ENCODE results near the gene KLHL8. TPM values are rescaled to one million over a fixed set of nuclear protein-coding genes. Genes with fewer than 3 reads are reported as not detected.
"Not testable (repeated sequence)": the region's sequence is repeated elsewhere in the genome, so short reads cannot be mapped to it uniquely, and the experiment has no call there.

KLHL8 gene
- polyA plus RNA-seq, 4 donors = 15.8 to 20.8 (median 19.1) TPM

- no peak for DNase-seq (ENCODE audit: low read depth in 4 of 4, low spot score in 3 of 4)
Observed at GRCh38 chr4:87185146-87185870, 35.1 kb downstream of the KLHL8 start.

DNA sequence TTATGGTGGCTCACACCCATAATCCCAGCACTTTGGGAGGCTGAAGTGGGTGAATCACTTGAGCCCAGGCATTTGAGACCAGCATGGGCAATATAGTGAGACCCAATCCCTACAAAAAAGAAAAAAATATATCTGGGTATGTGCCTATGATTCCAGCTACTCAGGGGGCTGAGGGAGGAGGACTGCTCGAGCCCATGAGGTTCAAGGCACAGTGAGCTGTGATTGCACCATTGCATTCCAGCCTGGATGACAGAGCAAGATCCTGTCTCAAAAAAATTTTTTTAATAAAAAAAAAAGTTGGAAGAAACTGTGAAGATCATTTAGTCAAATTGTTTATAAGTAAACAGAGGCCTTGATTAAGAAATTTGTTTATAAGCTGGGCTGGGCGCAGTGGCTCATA is 39.7 kb downstream of the KLHL8 start:
- DNase-seq (ENCODE audit: low read depth in 4 of 4, low spot score in 3 of 4) = no peak

DNA sequence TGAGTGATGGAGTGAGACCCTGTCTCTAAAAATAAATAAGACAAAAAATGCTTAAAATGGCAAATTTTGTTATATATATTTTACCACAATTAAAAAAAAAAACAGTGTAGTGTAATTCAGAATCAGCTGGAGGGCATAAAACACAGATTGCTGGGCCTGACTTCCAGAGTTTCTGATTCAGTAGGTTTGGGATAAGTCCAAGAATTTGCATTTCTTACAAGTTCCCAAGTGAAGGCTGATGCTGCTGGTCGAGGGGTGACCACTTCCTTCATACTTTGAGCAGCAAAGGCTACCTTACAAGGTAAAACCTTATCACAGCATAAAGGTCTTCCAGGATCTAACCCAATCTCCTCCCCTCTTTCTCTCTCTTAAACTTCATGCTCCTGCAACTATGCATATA is 40.7 kb downstream of the KLHL8 start:
- DNase-seq (ENCODE audit: low read depth in 4 of 4, low spot score in 3 of 4) = no peak

DNA sequence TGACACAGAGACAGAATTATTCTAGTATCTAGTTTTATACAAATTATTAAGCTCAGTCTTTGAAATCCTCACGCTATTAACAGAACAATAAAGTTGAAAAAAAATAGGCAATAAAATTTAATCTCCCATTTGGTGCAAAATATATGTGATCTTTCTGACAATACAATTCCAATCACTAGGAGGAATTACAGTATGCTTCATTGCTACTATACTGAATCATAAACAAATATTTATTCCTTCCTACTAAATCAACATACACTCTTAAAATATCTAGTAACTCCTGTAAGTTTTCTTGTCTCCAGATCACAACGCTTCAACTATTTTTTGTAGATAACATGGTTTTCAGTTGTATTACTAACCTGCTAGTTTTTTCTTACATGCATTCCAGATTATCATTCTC is 45.7 kb downstream of the KLHL8 start:
- no peak for DNase-seq (ENCODE audit: low read depth in 4 of 4, low spot score in 3 of 4)

GRCh38 chr4:87171944-87172343 is 48.5 kb downstream of the KLHL8 start:
- no peak for DNase-seq (ENCODE audit: low read depth in 4 of 4, low spot score in 3 of 4)

DNA sequence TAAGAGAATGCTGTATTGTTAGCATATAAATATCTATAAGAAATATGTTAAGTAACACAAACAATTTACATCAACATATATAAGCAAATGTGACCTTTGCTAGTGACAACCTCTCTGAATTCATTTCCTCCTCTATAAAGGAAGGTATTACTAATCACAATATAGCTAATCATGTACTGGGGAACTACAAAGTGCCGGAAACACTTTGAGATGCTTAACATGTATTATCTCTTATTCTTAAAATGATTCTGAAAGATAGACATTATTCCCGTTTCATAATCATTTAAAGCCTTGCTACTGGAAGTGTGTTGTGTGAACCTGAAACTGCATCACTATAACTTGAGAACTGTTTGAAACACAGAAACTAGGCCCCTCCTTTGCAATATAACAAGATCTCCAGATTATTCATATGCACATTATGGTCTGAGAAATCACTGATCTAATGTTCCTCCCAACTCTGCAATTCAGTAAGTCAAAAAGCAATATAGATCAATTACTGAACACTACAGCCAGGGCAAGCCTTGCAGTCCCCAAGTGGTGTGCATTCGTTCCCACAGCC is 54.0 kb downstream of the KLHL8 start:
- no peak for DNase-seq (ENCODE audit: low read depth in 4 of 4, low spot score in 3 of 4)

DNA sequence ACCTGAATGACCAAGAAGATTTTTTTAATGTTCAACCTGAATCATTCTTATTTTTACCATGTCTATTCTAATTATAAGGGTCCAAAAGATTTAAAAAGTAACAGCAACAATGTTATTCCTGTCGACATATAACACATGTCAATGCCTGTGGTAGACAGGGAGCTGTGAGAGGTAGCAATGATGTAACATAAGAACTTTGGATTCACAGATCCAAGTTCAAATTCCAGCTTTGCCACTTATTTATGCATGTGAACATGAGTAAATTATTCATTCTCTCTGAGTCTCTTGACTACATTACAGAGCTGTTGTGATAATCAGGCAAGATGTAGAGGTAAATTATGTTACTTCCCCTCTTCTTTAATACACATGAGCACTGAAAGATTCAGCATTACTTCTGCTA is 54.5 kb downstream of the KLHL8 start:
- no peak for DNase-seq (ENCODE audit: low read depth in 4 of 4, low spot score in 3 of 4)

DNA sequence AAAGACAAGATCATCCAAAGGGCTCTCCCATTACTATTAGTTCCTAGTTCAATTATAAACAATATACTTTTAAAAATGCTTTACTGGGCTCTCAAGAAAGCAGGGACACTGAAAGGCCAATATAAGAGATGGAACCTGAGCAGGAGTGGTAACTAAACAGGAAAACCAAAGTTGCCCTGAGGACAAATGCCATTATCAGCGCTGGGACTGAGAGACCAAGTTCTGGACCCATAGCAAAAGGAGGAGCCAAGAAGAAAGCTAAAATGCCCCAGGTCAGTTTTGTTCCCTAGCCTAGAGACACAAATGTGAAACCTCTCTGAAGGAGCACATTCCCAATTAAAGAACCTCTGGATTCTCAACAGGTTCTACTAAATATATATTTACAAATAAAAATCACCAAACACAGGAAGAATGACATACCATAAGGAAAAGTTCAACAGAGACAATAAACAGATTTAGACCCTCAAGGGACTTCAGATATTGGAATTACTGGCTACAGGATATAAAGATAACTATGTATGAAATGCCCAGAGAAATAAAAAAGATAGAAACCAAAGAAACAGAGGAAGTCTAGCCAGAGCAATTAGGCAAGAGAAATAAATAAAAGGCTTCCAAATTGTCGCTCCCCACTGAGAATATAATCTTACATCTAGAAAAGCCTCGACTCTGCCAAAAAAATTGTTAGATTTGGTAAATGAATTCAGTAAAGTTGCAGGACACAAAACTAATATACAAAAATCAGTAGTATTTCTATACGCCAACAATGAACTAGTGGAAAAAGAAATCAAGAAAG is 67.1 kb downstream of the KLHL8 start:
- no peak for DNase-seq (ENCODE audit: low read depth in 4 of 4, low spot score in 3 of 4)

DNA sequence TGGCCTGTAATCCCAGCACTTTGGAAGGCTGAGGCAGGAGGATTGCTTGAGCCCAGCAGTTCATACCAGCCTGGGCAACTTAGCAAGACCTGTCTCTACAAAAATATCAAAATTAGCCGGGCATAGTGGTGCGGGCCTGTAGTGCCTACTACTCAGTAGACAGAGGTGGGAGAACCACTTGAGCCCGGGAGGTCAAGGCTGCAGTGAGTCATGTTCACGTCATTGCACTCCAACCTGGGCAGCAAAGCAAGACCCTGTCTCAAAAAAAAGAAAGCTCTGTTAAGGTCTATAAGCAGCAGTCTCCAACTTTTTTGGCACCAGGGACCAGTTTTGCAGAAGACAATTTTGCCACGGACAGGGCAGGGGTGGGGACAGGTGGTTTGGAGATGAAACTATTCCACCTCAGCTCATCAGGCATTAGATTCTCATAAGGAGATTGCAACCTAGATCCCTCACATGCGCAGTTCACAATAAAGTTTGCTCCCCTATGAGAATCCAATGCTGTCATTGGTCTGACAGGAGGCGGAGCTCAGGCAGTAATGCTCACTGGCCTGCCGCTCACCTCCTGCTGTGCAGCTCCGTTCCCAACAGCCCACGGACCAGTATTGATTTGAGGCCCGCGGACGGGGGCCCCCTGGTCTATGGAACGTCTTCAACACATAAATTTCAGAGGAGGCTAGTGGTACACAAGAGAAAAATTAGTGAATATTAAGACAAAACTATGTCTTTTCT is 67.9 kb downstream of the KLHL8 start:
- no peak for DNase-seq (ENCODE audit: low read depth in 4 of 4, low spot score in 3 of 4)

DNA sequence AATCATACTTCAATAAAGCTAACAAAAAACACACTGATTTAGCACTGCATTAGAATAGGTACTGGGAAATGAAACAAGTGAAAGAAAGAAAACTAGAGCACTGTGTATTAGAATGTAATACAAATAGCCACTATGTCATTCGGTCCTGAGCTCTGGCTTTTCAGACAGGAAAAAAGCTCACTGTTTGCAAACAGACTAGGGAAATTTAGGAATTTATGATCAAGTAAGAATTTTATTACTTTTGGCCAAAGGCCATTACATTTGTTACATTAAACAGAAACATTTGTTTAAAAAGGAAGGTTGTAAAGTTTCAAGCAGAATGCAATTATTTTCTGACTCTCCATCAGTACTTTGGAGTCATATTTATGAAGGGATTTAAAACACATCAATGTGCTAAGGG is 68.7 kb downstream of the KLHL8 start:
- DNase-seq (ENCODE audit: low read depth in 4 of 4, low spot score in 3 of 4) = peak in 1 of 4 donors; percentile 11

DNA sequence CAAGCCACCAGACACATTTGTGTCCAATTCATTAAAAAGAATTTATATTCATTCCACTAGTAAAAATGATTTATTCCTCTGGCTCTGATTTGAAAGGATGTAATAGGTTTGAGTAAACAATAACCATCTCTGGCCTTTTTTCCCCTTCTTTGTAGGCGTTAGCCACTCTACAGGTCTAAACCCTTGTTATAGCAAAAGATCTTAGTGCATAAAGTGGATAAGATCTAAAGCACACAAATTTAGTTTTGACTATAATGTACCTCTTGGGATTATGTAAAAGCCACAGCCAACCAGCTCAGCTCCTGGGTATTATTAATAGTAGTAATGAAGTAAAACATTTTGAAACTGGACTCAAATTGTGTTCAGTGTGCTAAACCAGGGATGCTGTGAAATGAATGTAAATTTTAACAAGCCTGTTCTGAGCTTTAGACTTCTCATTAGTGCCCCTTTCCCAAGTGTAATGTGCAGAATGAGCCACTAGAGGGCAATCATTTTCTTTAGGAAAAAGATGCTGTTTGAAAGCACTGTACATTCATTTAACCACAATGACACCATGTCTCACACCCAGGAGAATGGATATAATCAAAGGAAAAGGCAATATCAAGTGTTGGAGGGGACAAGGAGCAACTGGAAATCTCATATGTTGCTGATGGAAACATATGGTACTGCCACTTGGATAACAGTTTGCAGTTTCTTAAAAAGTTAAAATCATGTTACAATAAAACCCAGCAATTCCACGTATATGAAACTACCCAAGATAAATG is 69.7 kb downstream of the KLHL8 start:
- peak; percentile 46 to 78 (median 68) for DNase-seq (ENCODE audit: low read depth in 4 of 4, low spot score in 3 of 4)

- DNase-seq (ENCODE audit: low read depth in 4 of 4, low spot score in 3 of 4) = no peak
Observed at GRCh38 chr4:87147116-87147515, 73.3 kb downstream of the KLHL8 start.

- DNase-seq (ENCODE audit: low read depth in 4 of 4, low spot score in 3 of 4) = not testable (repeated sequence)
Observed at GRCh38 chr4:87145934-87146333, 74.5 kb downstream of the KLHL8 start.

DNA sequence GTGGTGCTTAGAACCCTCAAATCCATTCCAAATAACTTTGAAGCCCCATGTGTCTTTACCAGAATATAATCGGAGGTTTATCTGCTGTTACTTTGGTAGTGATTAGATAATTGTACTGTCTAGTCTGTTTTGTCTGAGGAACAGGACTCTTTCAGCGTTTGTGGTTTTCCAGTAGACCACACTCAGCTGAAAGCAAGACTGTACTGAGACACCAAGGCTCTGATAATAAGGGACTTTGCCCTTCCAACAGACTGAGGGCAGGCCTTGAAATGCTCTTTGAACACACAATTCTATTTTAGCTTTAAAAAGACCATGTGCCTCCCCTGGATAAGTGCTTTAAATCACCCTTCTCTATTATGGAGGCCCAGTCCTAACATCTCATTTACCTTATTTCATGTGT is 76.1 kb downstream of the KLHL8 start:
- no peak for DNase-seq (ENCODE audit: low read depth in 4 of 4, low spot score in 3 of 4)

DNA sequence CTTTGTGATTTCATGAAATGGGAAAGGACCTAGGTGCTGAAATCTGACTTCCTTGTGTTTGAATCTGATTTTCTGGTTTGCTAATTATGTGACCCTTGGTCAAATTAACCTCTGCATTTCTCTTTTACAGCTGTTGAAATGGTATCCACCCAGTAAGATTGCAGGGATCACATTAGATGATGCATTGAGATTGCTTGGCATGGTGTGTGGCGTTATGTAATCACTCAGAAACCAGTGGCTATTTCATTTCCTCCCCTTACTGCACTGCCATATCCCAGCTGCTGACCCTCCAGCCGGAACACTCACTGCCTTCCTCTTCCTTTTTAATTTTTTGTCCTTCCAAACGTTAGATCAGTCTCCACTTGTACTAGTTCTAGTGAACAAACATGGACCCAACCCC is 79.0 kb downstream of the KLHL8 start:
- DNase-seq (ENCODE audit: low read depth in 4 of 4, low spot score in 3 of 4) = no peak

DNA sequence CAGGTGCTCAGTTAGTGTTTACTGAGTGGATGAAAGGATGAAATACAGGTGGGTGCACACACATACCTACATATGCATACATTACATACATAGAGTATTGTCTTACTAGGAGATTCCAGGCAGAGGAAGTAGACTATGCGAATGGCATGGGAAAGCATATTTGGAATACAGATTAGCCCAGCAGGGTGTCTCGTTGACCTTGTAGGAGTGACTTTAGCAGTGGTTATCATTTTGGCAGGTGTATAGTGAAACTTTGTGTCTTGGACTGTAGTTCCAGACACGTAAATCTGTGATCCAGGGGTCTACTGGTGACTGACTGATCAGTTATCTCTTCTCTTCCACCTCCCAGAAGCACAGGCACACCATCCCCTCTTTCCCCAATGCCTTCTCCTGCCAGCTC is 86.3 kb downstream of the KLHL8 start:
- DNase-seq (ENCODE audit: low read depth in 4 of 4, low spot score in 3 of 4) = no peak

DNA sequence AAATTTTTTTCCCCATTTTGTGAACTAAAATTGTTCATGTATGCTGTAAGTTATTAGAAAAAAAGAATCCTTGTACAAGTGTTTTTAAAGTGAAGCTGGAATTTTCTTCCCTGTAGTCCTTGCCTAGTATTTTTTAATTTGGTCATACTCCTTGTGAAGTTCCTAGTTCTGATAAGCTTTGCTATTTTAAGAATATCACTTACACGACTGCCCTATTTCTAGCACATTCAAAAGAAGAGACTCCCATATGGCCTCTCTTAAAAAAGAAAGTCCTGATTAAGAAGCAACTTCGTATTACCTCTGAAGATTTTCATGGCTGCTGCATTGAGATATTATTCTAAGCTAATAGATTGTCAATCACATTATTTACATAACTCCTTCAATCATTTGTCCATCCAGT is 87.2 kb downstream of the KLHL8 start:
- no peak for DNase-seq (ENCODE audit: low read depth in 4 of 4, low spot score in 3 of 4)

DNA sequence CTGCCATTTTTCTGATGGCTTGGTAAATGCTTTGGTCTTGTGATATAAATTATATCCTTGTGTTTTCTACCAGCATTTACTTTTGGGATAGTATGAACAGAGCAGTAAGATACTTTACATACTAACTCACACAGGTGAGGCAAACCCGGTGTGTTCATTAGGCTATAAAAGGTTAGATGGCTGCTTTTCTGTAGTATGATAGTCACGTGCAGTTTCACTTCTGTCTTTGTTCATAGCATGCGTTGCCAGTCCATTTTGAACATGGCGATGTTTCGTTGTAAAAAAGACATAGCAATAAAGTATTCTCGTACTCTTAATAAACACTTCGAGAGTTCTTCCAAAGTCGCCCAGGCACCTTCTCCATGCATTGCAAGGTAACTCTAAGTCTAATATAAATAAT is 88.4 kb downstream of the KLHL8 start:
- no peak for DNase-seq (ENCODE audit: low read depth in 4 of 4, low spot score in 3 of 4)

GRCh38 chr4:87130985-87131703 is 89.3 kb downstream of the KLHL8 start:
- no peak for DNase-seq (ENCODE audit: low read depth in 4 of 4, low spot score in 3 of 4)

DNA sequence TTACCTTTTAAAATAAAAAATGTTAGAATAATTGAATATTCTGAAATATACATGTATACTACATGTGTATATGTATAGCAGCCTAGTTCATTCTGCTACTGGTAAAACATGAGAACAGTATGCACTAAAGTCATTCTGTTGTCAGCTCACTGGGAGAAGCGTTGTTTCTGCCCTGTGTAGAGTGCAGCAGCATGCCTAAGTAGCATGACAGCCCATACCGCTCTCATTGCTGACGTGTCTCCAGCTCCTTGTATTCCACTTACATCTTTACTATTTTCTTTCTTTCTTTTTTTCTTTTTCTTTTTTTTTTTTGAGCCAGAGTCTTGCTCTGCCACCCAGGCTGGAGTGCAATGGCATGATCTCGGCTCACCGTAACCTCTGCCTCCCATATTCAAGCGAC is 90.7 kb downstream of the KLHL8 start:
- no peak for DNase-seq (ENCODE audit: low read depth in 4 of 4, low spot score in 3 of 4)
